ENCODE data around the gene MORN1.
"Not testable (repeated sequence)": the region's sequence is repeated elsewhere in the genome, so short reads cannot be mapped to it uniquely, and the experiment has no call there.

MORN1 gene

GRCh38 chr1:2302292-2302925 is 88.9 kb downstream of the MORN1 start:
- DNase-seq, result no peak

- no peak for DNase-seq
Measured at GRCh38 chr1:2301607-2302291, 89.6 kb downstream of the MORN1 start.

DNA sequence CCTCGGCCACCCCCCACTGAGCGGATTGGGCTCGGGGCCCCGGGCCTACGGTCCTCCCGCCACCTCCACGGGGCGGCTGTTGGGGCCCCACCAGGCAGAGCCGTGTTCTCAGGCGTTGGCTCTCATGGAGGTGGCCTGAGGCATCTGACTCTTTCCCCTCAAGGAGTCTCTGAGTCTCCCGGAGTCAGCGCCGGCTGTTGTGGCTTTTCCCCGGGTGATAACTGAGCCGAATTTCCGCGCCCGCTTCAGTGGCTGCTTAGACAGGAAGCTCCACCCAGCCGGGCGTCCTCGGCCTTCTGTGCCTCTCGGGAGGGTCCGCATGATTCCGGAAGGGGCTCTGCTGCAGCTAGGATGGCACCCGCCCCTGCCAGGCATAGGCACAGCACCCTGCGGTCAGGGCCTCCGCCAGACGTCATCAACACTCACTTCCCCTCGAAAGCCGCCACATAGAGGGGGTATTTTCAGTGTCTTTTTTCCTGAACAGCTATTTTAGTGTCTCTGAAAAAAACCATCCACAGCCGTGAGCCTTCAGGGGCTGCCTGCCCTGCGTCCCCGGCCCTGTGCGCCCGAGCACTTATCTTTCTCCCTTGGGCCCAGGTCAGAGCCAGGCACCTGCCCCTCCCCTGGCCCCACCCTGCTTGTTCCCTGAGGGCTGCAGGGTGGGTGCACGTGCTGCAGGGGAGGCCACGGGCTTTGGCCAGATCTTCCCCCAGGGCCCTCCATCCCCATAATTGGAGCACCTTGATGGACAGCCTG is 90.3 kb downstream of the MORN1 start:
- DNase-seq, result no peak

GRCh38 chr1:2300004-2300771 is 91.2 kb downstream of the MORN1 start:
- no peak for DNase-seq

GRCh38 chr1:2299131-2299627 is 92.2 kb downstream of the MORN1 start:
- DNase-seq, result no peak

DNA sequence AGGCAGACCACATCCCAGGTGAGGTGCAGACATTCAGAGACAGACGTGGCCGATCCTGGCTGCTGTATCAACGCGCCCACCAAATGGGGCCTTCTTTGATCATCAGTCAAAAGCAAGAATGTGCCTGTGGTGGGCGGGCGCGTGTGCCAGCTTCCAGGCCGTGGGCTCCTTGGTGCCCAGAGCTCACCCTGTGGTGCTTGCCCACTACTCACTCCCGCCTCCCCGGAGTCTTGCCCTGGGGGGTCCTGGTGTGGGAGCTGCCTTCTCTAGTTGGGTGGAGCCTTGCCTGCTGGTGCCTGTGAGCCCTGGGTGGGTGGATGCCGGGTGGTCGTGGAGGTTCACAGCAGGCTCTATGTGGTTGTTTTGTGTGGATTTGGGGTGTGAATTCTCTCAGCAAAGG is 92.7 kb downstream of the MORN1 start:
- DNase-seq, result no peak

DNA sequence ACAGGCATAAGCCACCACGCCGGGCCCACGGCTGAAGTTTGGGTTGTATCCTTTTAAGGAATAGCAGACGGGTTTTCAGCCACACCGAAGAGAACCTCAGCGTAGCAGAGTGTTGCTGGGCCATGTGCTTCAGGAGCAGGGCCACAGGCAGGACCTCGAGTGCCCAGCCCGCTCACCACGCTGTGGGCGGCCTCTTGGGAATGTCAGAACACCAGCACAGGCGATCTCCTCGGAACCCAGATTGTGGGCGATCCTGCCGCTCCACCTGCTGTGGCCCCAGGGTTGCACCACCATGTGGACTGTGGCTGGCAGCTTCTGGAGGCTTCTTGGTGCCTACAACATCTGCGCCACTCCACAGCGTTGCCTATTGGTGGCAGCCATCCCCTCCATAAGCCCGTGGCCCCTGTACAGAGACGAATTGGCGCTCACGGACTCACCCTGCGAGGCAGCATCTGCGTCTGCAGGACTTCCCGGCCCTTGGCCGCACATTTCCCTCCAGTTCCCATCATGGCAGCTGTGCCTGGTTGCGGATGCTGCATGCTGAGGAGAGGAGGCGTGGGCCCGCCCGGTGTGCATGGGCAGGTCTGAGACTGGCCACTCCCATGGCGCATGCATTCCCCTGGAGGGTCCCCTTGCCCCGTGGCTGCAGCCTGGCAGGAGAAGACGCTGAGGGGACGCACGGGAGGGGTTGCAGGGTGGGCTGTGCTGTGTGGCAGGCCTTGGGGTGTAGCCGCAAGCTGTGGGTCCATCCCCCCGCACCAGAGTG is 93.9 kb downstream of the MORN1 start:
- DNase-seq, result no peak

DNA sequence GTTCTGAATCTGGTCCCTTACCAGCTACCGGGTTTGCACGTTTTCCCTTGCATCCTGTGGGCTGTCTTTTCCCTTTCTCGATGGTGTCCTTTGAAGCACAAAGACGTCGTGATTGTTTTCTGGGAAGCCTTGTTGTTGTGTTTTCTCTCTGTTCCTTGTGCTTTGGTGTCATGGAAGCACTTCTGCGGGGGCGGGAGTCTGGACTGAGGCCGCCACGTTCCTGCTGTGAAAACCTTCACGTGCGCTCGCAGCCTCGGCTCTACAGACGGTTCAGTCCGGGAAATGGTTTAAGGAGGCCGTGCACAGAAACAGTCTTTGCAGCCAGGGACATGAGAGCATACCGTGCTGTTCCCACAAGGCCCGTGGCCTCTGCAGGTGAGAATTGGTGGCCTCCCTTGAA is 94.7 kb downstream of the MORN1 start:
- no peak for DNase-seq

DNA sequence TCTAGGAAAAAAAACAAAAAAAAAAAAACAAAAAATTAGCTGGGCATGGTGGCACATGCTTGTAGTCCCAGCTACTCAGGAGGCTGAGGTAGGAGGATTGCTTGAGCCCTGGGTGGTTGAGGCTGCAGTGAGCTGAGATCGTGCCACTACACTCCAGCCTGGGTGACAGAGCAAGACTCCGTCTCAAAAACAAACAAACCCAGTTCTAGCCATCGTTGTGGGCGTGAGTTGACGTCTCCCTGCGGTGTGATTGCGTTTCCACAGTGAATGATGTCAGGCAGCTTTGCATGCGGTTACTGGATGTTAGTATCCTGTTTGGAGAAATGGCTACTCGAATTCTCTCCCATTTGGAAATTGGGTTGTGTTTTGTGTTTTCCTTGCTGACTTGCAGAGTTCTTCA is 95.1 kb downstream of the MORN1 start:
- not testable (repeated sequence) for DNase-seq

GRCh38 chr1:2295526-2295925 is 95.8 kb downstream of the MORN1 start:
- DNase-seq, result no peak

- no peak for DNase-seq
Measured at GRCh38 chr1:2294725-2295078, 96.7 kb downstream of the MORN1 start.

DNA sequence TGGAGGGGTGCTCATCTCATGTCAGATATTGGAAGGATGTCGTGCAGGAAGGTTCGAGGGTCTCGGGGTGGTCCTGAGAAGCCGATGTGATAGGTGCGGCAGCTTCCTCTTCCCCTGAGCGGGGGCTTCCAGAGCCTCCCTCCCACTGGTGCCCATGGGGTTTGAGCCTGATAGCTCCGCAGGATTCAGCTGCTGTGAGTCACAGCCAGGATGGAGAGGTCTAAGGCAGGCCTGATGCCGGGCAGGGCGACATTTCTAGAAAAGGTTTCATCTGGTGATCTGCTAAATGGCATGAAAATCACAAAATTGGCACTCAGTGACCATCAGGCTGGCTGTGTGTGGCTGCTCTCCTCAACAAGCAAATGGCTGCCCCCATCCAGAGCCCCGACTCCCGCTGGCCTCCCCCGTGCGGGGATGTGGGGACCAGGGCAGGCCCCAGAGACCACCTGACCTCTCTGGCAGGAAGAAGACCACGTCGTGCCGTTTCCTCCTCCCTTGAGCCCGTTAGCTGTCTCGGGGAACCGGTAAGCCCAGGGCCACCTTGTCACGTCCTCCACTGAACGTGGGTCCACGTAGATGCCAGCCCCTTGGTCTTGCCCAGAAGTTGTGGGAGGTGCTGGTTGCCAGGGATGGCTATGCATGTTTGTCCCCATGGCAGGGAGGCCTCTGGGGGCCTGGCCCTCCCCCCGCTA is 97.2 kb downstream of the MORN1 start:
- no peak for DNase-seq

DNA sequence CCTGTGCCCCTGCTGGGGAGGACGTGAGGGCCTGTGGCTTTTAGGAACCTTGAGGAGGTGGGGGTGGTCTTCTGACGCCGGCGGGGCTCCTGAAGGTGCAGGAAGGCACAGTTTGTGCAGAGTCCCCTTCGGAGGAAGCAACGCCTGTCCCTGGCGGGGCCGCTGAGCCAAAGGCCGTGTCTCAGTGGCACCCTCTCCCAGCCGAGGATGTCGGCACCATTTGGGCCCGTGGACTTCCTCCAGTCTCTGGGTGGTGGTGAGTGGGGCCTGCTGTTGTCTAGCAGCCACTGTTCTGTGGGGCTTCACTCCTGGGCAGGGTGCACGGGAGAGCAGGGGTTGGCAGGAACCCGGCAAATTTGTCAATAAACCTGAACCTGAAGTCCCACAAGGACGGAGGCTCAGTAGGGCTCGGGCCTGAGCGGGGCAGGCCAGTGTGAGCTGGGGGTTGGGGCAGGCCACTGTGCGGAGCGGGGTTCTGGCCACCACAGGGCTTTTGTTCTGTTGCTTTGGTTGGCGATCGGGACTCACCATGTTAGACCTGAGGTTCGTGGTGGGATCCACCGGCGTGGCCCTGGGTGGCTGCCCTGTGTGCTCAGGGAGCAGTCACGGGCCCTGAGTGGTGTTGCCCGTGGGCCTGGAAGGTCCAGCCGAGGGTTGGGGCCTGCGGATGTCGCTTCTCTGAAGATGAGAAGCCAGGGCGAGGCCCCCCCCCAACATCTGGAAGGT is 98.5 kb downstream of the MORN1 start:
- DNase-seq, result no peak

DNA sequence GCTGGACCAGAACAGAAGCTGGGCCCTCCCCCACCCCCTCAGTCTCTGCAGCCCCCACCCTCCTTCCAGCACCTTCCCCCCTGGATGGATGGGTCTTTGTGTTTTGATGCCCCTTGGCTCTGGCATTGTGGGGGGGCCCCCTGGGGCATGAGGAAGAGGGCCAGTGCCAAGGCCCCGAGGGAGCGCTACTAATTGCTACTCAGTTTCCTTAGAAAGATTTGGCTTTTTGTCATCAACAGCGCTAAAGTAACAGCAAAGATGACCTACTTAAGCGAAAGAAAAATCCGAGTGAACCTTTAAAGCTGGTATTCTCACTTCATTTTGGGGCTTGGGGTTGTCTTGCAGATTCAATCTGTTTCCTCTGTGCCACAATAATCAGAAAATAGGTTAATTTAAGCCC is 99.8 kb downstream of the MORN1 start:
- no peak for DNase-seq

DNA sequence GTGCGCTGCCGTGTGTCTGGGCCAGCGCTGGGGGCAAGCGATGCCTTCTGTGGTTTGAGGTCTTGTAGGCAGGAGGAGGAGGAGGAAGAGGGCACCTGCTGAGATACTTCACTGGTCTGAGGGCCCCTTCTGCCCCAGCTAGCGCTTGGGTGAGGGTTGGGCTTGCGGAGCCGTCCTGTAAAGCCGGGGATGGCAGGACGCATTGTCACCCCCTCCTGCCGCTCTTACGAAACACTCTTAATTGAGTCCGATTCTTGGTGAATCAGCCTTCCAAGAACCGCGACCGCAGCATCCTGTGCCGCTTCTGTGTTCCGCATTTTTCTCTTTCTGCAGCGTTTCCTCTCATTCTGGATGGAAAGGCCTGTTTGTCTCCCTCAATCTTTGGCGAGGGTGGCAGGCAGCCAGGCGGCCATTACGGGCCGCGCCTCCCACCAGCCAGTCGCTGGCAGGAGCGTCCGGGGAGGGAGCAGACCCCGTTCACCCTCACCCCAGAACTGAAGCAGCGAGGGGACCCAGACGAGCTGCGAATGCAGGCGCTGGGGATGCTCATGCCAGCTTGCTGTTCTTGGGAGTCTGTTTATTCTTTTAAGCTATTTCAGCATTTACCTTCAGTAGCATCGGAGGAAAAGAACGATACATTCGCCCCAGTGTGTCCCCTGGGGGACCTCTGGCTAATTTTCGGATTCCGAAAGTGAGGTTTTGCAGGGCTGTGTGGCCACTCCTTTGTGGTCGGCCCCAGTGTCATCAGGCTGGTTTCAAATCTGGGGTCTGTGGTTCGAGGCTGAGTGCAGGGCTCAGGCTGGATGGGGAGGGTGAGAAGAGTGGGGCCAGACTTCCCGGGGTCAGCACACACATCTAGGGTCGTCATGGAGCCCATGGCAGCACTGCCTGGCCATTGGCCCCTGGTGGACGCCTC is 100.5 kb downstream of the MORN1 start:
- no peak for DNase-seq

DNA sequence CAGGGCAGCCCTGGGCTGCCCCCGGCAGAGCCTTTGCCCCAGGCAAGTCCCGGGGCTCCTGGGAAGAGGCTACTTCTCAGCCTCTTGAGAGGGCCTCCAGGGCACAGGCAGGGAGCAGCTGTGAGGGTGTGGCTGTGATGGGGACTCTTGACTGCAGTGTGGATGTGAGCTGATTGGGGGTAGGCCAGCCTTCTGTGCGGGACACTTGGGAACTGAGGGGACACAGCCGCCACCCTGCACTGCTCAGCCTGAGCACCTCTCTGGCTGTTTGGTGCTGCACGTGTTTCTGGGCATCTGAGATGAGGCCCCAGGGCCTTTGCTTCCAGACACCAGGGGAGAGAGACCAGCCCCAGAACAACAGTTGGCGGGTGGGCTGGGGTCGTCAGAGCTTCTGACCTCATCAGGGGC is 101.2 kb downstream of the MORN1 start:
- DNase-seq, result no peak

GRCh38 chr1:2289607-2290006 is 101.7 kb downstream of the MORN1 start:
- DNase-seq, result no peak

DNA sequence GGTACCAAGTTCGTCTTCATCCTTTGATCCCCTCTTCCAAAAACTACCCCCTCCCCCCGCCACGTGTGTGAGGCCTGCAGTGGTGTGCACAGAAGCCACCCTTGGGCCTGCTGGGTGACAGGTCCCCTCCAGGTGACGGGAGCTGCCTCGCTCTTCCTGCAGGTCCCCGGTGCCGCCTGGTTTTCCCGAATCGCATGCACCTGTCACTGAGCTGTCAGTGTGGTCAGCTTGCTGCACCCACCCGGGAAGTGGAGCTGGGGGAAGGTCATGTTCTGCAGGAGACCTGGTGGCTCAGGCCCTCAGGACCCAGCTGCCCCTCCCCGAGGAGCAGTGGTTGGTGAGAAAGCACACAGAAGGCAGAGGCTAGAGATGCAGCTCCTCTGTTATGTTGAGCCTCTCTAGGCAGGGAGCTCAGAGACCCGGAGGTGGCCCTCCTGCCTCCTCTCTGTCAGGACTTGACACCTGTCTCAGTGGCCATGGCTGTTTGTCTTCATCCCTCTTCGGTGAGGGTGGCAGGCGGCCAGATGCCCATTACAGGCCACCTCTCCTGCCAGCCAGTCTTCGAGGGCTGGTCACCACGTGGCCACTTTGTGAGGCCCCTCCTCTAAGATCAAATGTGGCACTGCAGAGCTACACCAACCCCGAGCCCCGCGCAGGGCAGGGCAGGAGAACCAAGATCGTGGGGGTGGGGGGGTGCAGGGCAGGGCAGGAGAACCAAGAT is 102.4 kb downstream of the MORN1 start:
- no peak for DNase-seq

- no peak for DNase-seq
Measured at GRCh38 chr1:2288311-2288710, 103.0 kb downstream of the MORN1 start.
